GM19025 (cell line): ENCODE data around the gene TMEM8B.
"Not testable (repeated sequence)": the region's sequence is repeated elsewhere in the genome, so short reads cannot be mapped to it uniquely, and the experiment has no call there.

Experiments
- ATAC-seq: cut with Tn5 transposase; IDR thresholded peaks from one replicate; pipeline ENCODE4 v1.9.1; 2021; ENCODE audit warnings: mild to moderate bottlenecking, low read depth, moderate library complexity; ENCODE audit not compliant: unreplicated experiment

TMEM8B gene

GRCh38 chr9:35862328-35862727 is 33.3 kb downstream of the TMEM8B start:
- ATAC-seq: no peak

GRCh38 chr9:35863583-35863982 is 34.6 kb downstream of the TMEM8B start:
- ATAC-seq: no peak

GRCh38 chr9:35864695-35865255 is 35.7 kb downstream of the TMEM8B start:
- no peak for ATAC-seq

- no peak for ATAC-seq
Observed at GRCh38 chr9:35867538-35867937, 38.5 kb downstream of the TMEM8B start.

GRCh38 chr9:35868933-35869332 is 39.9 kb downstream of the TMEM8B start:
- ATAC-seq: no peak

- no peak for ATAC-seq
Observed at GRCh38 chr9:35869621-35870216, 40.7 kb downstream of the TMEM8B start.

GRCh38 chr9:35870351-35870923 is 41.4 kb downstream of the TMEM8B start, which contains the start of gene OR13J1:
TSS of gene OR13J1 (minus strand) at chr9:35870401. CDS start at chr9:35870401, 0 bp downstream.
- ATAC-seq: no peak

- ATAC-seq: no peak
Observed at GRCh38 chr9:35871545-35871944, 42.5 kb downstream of the TMEM8B start.

- no peak for ATAC-seq
Observed at GRCh38 chr9:35872505-35872904, 43.5 kb downstream of the TMEM8B start.

GRCh38 chr9:35882263-35882848 is 53.3 kb downstream of the TMEM8B start:
- ATAC-seq: no peak

- ATAC-seq: no peak
Observed at GRCh38 chr9:35882996-35883395, 54.0 kb downstream of the TMEM8B start.

- not testable (repeated sequence) for ATAC-seq
Observed at GRCh38 chr9:35884908-35885307, 55.9 kb downstream of the TMEM8B start.

GRCh38 chr9:35891646-35892045 is 62.6 kb downstream of the TMEM8B start:
- ATAC-seq: no peak

GRCh38 chr9:35892051-35892450 is 63.0 kb downstream of the TMEM8B start:
- no peak for ATAC-seq

GRCh38 chr9:35896570-35896969 is 67.5 kb downstream of the TMEM8B start:
- no peak for ATAC-seq

- ATAC-seq: not testable (repeated sequence)
Observed at GRCh38 chr9:35897376-35898099, 68.5 kb downstream of the TMEM8B start.

GRCh38 chr9:35898337-35898736 is 69.3 kb downstream of the TMEM8B start:
- no peak for ATAC-seq

- ATAC-seq: no peak
Observed at GRCh38 chr9:35899021-35899420, 70.0 kb downstream of the TMEM8B start.

GRCh38 chr9:35903049-35903448 is 74.0 kb downstream of the TMEM8B start:
- no peak for ATAC-seq

- ATAC-seq: no peak
Observed at GRCh38 chr9:35904338-35904737, 75.3 kb downstream of the TMEM8B start.
